Liver (tissue), 3 donors: ENCODE measurements around the gene ZMYM4.

Experiments used
- EGR1 ChIP-seq, 2 donors: IDR thresholded peaks; 2 replicates each; pipeline ENCODE4 v1.6.1; 2016 to 2018; ENCODE audit warnings: antibody characterized with exemption in 2 of 2, low read depth in 2 of 2
- FOXA1 ChIP-seq: IDR thresholded peaks from 2 replicates; pipeline ENCODE4 v1.6.1; 2016; ENCODE audit warnings: antibody characterized with exemption
- FOXA2 ChIP-seq: IDR thresholded peaks from 2 replicates; pipeline ENCODE4 v1.6.1; 2016; ENCODE audit warnings: antibody characterized with exemption
- GABPA ChIP-seq, 2 donors: IDR thresholded peaks in 1 of 2; conservative IDR thresholded peaks in 1 of 2; 2 replicates each; pipeline ENCODE4 v1.6.1; 2016; ENCODE audit warnings: antibody characterized with exemption in 2 of 2, mild to moderate bottlenecking in 1 of 2, moderate library complexity in 1 of 2
- HNF4A ChIP-seq, 2 donors: conservative IDR thresholded peaks; 2 replicates each; pipeline ENCODE4 v1.6.1; 2016; ENCODE audit warnings: antibody characterized with exemption in 2 of 2, mild to moderate bottlenecking in 2 of 2
- HNF4G ChIP-seq: IDR thresholded peaks from 2 replicates; pipeline ENCODE4 v1.6.1; 2016; ENCODE audit warnings: antibody characterized with exemption
- JUND ChIP-seq, 2 donors: IDR thresholded peaks; 2 replicates each; pipeline ENCODE4 v1.6.1; 2016; ENCODE audit warnings: antibody characterized with exemption in 2 of 2
- RAD21 ChIP-seq, 2 donors: IDR thresholded peaks; 2 replicates each; pipeline ENCODE4 v1.6.1; 2016; ENCODE audit warnings: antibody characterized with exemption in 2 of 2, mild to moderate bottlenecking in 2 of 2
- RXRA ChIP-seq, 2 donors: IDR thresholded peaks; 2 replicates each; pipeline ENCODE4 v1.6.1; 2017 to 2018; ENCODE audit warnings: antibody characterized with exemption in 2 of 2, mild to moderate bottlenecking in 1 of 2
- YY1 ChIP-seq: IDR thresholded peaks from 2 replicates; pipeline ENCODE4 v1.6.1; 2016; ENCODE audit warnings: antibody characterized with exemption, mild to moderate bottlenecking
- TF ChIP-seq, protein P1 (sequence below): fragments of 150-350 bp; IDR thresholded peaks from 2 replicates; pipeline ENCODE4 v1.5.1; 2017; ENCODE audit warnings: improper control_type of control experiment, low read depth, low read length; ENCODE audit not compliant: missing input control
- TF ChIP-seq, protein P2 (sequence below): IDR thresholded peaks from 2 replicates; pipeline ENCODE4 v1.6.1; 2016; ENCODE audit warnings: antibody characterized with exemption
- TF ChIP-seq, protein P3 (sequence below): IDR thresholded peaks from 2 replicates; pipeline ENCODE4 v1.6.1; 2016; ENCODE audit warnings: antibody characterized with exemption
- donor health status: healthy.
- donor health status: healthy.

DNA sequence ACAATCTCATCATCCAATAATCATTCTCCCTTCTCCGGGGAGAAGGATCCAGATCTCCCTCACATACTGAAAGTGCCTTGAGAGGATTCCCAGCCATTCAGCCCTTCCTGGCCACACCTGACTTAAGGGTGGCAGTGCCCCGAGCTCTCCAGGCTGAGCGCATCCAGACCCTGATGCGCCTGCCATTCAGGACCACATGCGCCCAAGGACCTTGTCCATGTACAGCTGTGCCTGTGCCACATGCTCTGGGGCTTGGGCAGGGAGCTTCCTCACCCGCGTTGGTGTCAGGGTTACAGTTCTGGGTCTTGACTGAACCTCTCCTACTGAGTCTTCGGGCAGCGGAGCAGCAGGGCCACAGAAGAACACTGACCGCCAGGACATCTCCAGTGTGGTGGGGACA, 167.6 kb downstream of the ZMYM4 start:
- TF ChIP-seq YY1 (no peak), HNF4G (no peak), RAD21 (IDR thresholded peaks at IDR 0.05) (no peak), HNF4A (conservative IDR thresholded peaks at IDR 0.05) (no peak), JUND (IDR thresholded peaks at IDR 0.05) (no peak), EGR1 (IDR thresholded peaks at IDR 0.05; ENCODE audit: low read depth in 2 of 2) (no peak), FOXA1 (no peak), RXRA (IDR thresholded peaks at IDR 0.05) (no peak), GABPA (IDR thresholded peaks at IDR 0.05 in 1 of 2, conservative IDR thresholded peaks at IDR 0.05 in 1 of 2) (no peak), FOXA2 (no peak)
- TF ChIP-seq, protein P1, sequence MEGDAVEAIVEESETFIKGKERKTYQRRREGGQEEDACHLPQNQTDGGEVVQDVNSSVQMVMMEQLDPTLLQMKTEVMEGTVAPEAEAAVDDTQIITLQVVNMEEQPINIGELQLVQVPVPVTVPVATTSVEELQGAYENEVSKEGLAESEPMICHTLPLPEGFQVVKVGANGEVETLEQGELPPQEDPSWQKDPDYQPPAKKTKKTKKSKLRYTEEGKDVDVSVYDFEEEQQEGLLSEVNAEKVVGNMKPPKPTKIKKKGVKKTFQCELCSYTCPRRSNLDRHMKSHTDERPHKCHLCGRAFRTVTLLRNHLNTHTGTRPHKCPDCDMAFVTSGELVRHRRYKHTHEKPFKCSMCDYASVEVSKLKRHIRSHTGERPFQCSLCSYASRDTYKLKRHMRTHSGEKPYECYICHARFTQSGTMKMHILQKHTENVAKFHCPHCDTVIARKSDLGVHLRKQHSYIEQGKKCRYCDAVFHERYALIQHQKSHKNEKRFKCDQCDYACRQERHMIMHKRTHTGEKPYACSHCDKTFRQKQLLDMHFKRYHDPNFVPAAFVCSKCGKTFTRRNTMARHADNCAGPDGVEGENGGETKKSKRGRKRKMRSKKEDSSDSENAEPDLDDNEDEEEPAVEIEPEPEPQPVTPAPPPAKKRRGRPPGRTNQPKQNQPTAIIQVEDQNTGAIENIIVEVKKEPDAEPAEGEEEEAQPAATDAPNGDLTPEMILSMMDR = no peak
- TF ChIP-seq, protein P2, sequence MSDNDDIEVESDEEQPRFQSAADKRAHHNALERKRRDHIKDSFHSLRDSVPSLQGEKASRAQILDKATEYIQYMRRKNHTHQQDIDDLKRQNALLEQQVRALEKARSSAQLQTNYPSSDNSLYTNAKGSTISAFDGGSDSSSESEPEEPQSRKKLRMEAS = no peak
- TF ChIP-seq, protein P3, sequence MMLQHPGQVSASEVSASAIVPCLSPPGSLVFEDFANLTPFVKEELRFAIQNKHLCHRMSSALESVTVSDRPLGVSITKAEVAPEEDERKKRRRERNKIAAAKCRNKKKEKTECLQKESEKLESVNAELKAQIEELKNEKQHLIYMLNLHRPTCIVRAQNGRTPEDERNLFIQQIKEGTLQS = no peak
